ENCODE measurements around the gene FAM237B.

- TF ChIP-seq, protein P1, sequence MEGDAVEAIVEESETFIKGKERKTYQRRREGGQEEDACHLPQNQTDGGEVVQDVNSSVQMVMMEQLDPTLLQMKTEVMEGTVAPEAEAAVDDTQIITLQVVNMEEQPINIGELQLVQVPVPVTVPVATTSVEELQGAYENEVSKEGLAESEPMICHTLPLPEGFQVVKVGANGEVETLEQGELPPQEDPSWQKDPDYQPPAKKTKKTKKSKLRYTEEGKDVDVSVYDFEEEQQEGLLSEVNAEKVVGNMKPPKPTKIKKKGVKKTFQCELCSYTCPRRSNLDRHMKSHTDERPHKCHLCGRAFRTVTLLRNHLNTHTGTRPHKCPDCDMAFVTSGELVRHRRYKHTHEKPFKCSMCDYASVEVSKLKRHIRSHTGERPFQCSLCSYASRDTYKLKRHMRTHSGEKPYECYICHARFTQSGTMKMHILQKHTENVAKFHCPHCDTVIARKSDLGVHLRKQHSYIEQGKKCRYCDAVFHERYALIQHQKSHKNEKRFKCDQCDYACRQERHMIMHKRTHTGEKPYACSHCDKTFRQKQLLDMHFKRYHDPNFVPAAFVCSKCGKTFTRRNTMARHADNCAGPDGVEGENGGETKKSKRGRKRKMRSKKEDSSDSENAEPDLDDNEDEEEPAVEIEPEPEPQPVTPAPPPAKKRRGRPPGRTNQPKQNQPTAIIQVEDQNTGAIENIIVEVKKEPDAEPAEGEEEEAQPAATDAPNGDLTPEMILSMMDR (conservative IDR thresholded peaks at IDR 0.05 in 1 of 2, IDR thresholded peaks at IDR 0.05 in 1 of 2; ENCODE audit: low read depth in 1 of 2, low read length in 2 of 2), result no peak
- no peak for TF ChIP-seq EZH2 (IDR thresholded peaks at IDR 0.05; ENCODE audit: low read length, missing control alignments)
Observed at GRCh38 chr7:90334193-90334843, 13.2 kb upstream of the FAM237B start.
